RCC 7860 (cell line): Measurements from ENCODE around the gene SLC10A3.

Source experiments
- DNase-seq: peaks from one replicate; pipeline ENCODE4 v3.0.0-alpha.2; 2015; ENCODE audit warnings: low spot score
- FAIRE-seq: peaks from 2 replicates; lab custom pipeline; 2012; peaks lifted over from hg19 to GRCh38; lab: Jason Lieb, UNC

Gene SLC10A3

GRCh38 chrX:154490414-154491083 is at the start of gene SLC10A3:
TSS of gene SLC10A3 (minus strand) at chrX:154490629. CDS start at chrX:154488940, 1,689 bp downstream.
- peak; percentile 88 for DNase-seq
- FAIRE-seq = peak; percentile 38

DNA sequence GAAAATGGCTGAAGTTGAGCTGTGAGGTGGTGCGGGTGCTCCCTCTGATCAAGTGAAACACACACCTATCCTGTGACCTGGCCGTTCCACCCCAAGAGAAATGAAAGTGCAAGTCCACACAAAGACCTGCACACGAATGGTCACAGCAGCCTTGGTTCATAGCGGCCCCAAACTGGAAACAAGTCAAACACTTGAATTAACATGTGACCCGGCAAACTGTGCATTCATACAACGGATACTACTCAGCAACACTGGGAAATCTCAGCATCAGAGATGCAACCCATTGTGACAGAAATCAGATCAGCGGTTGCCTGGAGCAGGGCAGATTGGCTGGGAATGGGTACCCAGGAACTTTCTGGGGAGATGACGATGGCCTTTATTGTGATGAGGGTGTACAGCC is 48.6 kb upstream of the SLC10A3 start:
- DNase-seq (no peak), FAIRE-seq (no peak)

- DNase-seq (no peak), FAIRE-seq (no peak)
Measured at GRCh38 chrX:154535892-154536291, 45.5 kb upstream of the SLC10A3 start.

DNA sequence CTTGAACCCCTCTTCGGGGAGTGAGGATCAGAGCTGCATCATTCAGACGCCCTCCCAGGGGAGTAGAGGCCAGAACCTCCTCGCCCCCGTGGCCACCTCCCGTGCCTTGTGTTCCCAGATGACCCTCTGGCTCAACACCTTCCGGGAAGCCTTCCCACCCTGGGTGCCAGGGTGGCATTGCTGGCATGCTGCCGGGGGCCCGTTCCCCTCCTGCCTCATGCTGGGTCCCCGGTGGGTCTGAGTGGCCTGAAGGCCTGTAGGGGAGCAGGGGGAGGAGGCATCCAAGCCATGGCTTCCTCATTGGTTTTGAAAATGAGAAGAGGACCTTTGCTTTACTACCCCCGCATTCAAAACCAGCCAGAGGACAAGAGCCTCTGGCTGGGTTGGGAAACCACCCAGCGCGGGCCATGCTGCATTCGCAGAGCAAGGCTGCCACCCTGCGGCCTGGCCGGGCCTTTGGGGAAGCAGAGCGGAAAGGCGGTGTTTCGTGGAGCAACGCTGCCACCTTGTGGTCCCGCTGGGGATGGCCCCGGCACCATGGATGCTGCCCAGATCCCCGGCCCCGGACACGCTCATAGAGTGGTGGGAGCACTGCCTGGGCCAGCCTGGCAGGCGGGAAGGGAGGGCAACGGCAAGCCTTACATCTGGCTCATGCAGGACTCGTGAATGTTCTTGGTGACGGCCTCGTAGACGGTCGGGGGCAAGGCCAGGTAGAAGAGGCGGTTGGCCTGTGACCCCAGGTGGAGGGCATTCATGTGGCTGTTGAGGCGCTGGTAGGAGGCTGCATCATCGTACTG is 44.3 kb upstream of the SLC10A3 start:
- DNase-seq = peak; percentile 65

GRCh38 chrX:154532690-154533089 is 42.3 kb upstream of the SLC10A3 start:
- DNase-seq = no peak

More for the DNA sequence above, 44.3 kb upstream of the SLC10A3 start:
- peak; percentile 59 for FAIRE-seq

DNA sequence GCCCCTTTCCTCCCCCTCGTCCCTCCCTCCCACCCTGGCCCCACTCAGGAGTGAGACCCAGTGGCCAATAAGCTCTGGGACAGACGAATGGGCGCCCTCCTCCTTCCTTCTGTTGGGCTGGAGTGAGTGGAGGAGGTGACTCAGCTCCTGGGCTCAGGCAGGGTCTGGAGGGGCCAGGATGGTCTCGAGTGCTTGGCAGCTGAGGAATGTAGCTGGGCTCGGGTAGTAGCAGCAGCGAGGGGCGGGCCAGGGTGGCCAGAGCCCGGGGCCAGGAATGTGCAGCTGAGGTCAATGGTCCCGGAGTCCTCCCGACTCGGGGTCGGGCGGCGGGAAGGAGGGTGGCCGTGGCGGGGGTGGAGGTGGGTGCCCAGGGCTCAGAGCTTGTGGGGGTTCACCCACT is 41.2 kb upstream of the SLC10A3 start:
- DNase-seq (peak; percentile 48), FAIRE-seq (no peak)

More at GRCh38 chrX:154532690-154533089, 42.3 kb upstream of the SLC10A3 start:
- no peak for FAIRE-seq

DNA sequence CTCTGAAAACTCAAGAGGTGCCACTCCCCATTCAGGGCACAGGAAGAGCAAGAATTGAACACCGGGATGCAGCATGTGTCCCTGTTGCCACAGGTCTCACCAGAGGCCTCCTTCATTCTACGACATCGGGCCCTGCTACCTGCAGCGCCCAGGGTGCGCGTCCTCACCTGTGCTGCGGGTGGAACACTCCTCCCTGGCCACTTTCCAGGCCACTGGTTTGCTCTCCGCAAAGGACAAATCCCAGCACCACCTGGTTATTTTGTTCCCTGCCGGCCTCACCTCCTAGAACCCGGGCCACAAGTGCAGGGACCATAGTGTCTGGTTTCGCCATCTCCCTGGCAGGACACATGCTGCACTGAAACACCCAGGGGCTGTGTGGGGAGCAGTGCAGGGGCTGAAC is 39.9 kb upstream of the SLC10A3 start:
- DNase-seq = no peak

GRCh38 chrX:154529206-154529612 is 38.8 kb upstream of the SLC10A3 start:
- FAIRE-seq (peak; percentile 62), DNase-seq (peak; percentile 39)

More for the DNA sequence above, 39.9 kb upstream of the SLC10A3 start:
- FAIRE-seq = no peak

DNA sequence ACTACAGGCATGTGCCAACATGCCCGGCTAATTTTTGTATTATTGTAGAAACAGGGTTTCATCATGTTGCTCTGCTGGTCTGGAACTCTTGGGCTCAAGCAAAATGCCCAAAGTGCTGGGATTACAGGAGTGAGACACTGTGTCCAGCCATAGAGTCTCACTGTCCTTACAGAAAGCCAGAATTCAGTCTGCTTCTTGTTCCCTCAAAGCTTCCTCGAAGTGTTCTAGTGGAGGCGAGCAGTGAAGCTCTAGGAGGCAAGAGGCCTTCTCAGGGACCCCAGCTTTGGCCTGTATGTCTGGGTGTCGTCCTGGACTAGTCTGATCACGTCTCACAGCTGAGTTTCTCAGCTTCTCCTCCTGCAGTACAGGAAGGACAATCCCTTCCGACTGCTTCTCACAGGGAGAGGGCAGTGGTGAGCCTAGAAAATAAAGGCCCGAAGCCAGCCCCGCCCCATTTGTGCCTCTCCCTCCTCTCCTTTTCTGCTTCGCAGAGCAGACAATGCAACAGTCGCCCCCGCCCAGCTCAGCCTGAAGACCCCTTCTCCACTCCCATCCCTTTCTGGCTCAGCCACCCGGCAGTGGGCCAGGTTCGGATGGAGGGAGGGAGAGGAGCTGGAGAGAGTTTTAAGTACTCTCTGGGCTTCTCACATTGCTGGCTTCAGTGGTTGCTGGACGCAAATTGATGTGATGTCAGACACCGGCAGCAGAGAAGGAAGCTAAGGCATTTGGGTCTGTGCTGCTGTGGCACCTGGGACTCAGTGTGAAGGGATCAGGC is 36.7 kb upstream of the SLC10A3 start:
- FAIRE-seq (peak; percentile 62), DNase-seq (peak; percentile 63)

DNA sequence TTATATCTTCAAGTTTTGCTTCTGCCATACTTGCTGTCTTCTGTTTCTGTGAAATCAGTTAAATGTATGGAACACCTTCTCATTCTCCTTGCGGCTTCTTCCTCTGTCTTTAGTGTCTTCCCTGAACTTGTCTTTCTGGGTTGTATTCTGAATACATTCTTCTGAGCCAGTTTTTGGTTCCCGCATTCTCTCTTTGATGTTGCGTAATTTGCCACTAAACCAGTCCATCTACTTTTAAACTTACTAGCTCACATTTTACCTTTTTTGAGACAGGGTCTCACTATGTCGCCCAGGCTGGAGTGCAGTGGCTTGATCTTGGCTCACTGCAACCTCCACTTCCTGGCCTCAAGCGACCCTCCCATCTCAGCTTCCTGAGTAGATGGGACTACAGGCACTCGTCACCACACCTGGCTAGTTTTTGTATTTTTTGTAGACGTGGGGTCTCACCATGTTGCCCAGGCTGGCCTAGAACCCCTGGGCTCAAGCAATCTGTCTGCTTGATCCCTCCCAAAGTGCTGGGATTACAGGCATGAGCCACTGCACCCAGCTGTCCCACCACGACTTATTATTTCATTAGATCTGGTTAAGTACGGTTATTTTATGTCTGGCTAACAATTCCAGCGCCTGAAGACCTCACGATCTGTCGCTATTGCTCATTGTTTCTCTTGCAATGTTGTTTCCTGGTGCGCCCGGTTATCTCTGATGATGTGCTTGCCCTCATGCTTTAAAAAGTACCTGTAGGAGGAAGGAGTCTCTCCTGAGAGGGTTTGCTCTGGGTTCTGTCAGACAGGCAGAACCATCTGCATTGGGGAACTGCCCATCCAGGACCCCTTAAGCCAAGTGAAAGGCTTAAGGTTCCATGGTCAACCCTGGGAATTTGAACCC is 35.4 kb upstream of the SLC10A3 start:
- DNase-seq (no peak), FAIRE-seq (no peak)

- no peak for DNase-seq
Measured at GRCh38 chrX:154519389-154519788, 29.0 kb upstream of the SLC10A3 start.

GRCh38 chrX:154517101-154517781 is 26.8 kb upstream of the SLC10A3 start:
- FAIRE-seq (no peak), DNase-seq (no peak)

More at GRCh38 chrX:154519389-154519788, 29.0 kb upstream of the SLC10A3 start:
- FAIRE-seq = no peak

GRCh38 chrX:154516656-154517100 is 26.2 kb upstream of the SLC10A3 start:
- DNase-seq = no peak
- FAIRE-seq = no peak

- DNase-seq = peak; percentile 85
- peak; percentile 59 for FAIRE-seq
Measured at GRCh38 chrX:154515966-154516655, 25.7 kb upstream of the SLC10A3 start, which contains the start of gene FAM3A. TSS of gene FAM3A (minus strand) at chrX:154516232. CDS start at chrX:154515772, 460 bp downstream.

- FAIRE-seq (no peak), DNase-seq (no peak)
Measured at GRCh38 chrX:154515090-154515965, 24.9 kb upstream of the SLC10A3 start.

DNA sequence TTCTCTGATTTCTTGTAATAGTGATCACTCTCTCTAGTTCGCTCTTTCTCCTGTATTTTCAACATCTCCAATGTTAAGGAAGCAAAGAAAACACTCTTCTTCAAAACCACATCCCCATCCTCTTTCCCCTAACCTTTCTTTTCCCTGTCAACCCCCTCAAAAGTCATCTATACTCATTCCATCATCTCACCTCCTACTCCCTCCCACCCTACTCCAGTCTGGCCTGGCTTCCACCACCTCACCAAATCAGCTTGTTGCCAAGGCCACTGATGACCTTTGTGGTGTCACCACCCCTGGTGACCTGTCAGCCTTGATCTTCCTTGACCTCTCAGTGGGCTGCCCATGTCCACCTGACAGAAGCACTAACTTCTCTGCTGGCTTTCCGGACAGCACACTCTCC is 23.3 kb upstream of the SLC10A3 start:
- no peak for FAIRE-seq

DNA sequence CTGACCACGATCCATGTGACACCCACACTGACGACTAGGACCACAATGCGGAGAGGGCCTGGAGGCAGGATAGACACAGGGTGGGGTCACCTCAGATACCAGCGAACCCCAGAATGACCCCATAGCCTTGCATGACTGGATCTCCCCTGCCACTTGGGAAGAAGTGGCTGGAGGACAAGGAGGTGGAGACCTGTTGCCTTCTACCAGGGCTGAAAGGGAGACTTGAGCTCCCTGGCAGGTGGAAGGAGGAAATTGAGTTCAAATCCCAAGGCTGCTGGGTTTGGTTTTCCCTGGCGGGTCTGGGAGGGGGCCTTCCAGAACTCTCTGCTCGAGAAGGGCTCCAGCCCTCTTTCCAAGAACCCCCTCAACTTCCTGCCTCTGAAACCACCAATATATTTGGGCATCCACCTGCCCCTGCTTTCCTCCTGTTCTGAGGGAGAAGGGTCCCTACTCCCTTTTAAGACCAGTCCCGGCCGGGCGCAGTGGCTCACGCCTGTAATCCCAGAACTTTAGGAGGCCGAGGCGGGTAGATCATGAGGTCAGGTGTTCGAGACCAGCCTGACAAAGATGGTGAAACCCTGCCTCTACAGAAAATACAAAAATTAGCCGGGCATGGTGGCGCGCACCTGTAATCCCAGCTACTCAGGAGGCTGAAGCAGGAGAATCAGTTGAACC is 22.6 kb upstream of the SLC10A3 start:
- no peak for FAIRE-seq
- no peak for DNase-seq

More for the DNA sequence above, 23.3 kb upstream of the SLC10A3 start:
- no peak for DNase-seq
